H1 (cell line): ENCODE results near the gene GRK6. TPM values are rescaled to one million over a fixed set of nuclear protein-coding genes. Genes with fewer than 3 reads are reported as not detected.

ENCODE experiments used
- CTCF ChIA-PET: fragments of 300-600 bp; sonication (Branson Sonifier 250); formaldehyde crosslinking; loops from one replicate; lab custom pipeline; 2021; ENCODE audit not compliant: partially characterized antibody; lab: Charles Lee
- POLR2A ChIA-PET: fragments of 300-600 bp; sonication (Branson Sonifier 250); formaldehyde crosslinking; loops from one replicate; lab custom pipeline; 2021; ENCODE audit warnings: inconsistent platforms; ENCODE audit not compliant: partially characterized antibody; lab: Charles Lee
- DNase-seq, 2 experiments: peaks; one replicate each; pipeline versions ENCODE4 v3.0.0 to v3.0.0-alpha.2; 2010 to 2022; ENCODE audit warnings: low spot score in 2 of 2, low read depth in 1 of 2, mixed read lengths in 1 of 2
- FAIRE-seq: peaks from 2 replicates; lab custom pipeline; 2011; peaks lifted over from hg19 to GRCh38; lab: Jason Lieb, UNC
- H2AFZ ChIP-seq: 2 replicates; pipeline ENCODE4 v1.8.1; 2012; ENCODE audit warnings: low read length, inconsistent platforms
- H2AK5ac ChIP-seq: 2 replicates; pipeline ENCODE4 v1.6.1; 2013; ENCODE audit warnings: low read depth, low read length
- H2BK120ac ChIP-seq: replicated peaks from 2 replicates; pipeline ENCODE3; 2013; ENCODE audit warnings: low read depth, low read length, inconsistent platforms
- H2BK12ac ChIP-seq: 2 replicates; pipeline ENCODE4 v1.6.1; 2013; ENCODE audit warnings: low read depth, low read length
- H2BK15ac ChIP-seq: 2 replicates; pipeline ENCODE4 v1.6.1; 2013; ENCODE audit warnings: low read length
- H2BK20ac ChIP-seq: 2 replicates; pipeline ENCODE4 v1.6.1; 2013; ENCODE audit warnings: low read length
- H2BK5ac ChIP-seq: 2 replicates; pipeline ENCODE4 v1.6.1; 2013; ENCODE audit warnings: low read depth, low read length
- H3K14ac ChIP-seq: 2 replicates; pipeline ENCODE4 v1.6.1; 2013; ENCODE audit warnings: inconsistent platforms; ENCODE audit not compliant: insufficient read length
- H3K18ac ChIP-seq: 2 replicates; pipeline ENCODE4 v1.6.1; 2013; ENCODE audit warnings: low read length; ENCODE audit errors: extremely low read depth
- H3K23ac ChIP-seq: 2 replicates; pipeline ENCODE4 v1.6.1; 2013; ENCODE audit warnings: inconsistent platforms; ENCODE audit not compliant: insufficient read length
- H3K23me2 ChIP-seq: 2 replicates; pipeline ENCODE4 v1.6.1; 2013; ENCODE audit warnings: low read depth, low read length
- H3K27ac ChIP-seq: 2 replicates; pipeline ENCODE4 v1.6.1; 2011; ENCODE audit warnings: low read depth, low read length, inconsistent platforms
- H3K27me3 ChIP-seq, 4 experiments: replicated peaks in 1 of 4; 1 replicate in 1 of 4; 2 replicates in 3 of 4; pipeline versions ENCODE4 v1.6.1 to v1.8.1; 2011 to 2013; ENCODE audit warnings: low read length in 3 of 4, mild to moderate bottlenecking in 3 of 4, inconsistent platforms in 2 of 4, mixed read lengths in 2 of 4, moderate library complexity in 1 of 4; ENCODE audit not compliant: control insufficient read depth in 3 of 4, insufficient read depth in 3 of 4; ENCODE audit errors: extremely low read depth in 1 of 4
- H3K36me3 ChIP-seq, 4 experiments: 2 replicates each; pipeline versions ENCODE4 v1.6.1 to v1.8.1; 2011 to 2013; ENCODE audit warnings: mild to moderate bottlenecking in 4 of 4, low read length in 3 of 4, moderate library complexity in 2 of 4, control low read depth in 1 of 4, inconsistent platforms in 1 of 4; ENCODE audit not compliant: insufficient read depth in 4 of 4, control insufficient read depth in 2 of 4
- H3K4ac ChIP-seq: replicated peaks from 2 replicates; pipeline ENCODE3; 2013; ENCODE audit warnings: low read length, low read depth, mixed read lengths, inconsistent platforms; ENCODE audit not compliant: insufficient read length
- H3K4me1 ChIP-seq, 4 experiments: replicated peaks in 1 of 4; 1 replicate in 1 of 4; 2 replicates in 3 of 4; pipeline versions ENCODE4 v1.6.1 to v1.8.1; 2011 to 2013; ENCODE audit warnings: low read length in 3 of 4, inconsistent platforms in 2 of 4, mixed read lengths in 1 of 4; ENCODE audit not compliant: insufficient read depth in 4 of 4, control insufficient read depth in 3 of 4
- H3K4me2 ChIP-seq, 2 experiments: 2 replicates each; pipeline versions ENCODE4 v1.6.1 to v1.8.1; 2011 to 2013; ENCODE audit warnings: low read depth in 2 of 2, low read length in 2 of 2, control low read depth in 1 of 2, inconsistent platforms in 1 of 2, mild to moderate bottlenecking in 1 of 2; ENCODE audit not compliant: insufficient read depth in 1 of 2
- H3K4me3 ChIP-seq, 4 experiments: fragments of 200-600, 300-600 bp in 1 of 4; sonication (generic), shearing (Covaris generic), sonication (Bioruptor Twin) in 1 of 4; 2 replicates each; pipeline versions ENCODE4 v1.5.1 to v1.8.1; 2011 to 2016; ENCODE audit warnings: low read length in 4 of 4, low read depth in 3 of 4, control low read depth in 2 of 4, inconsistent platforms in 2 of 4, mild to moderate bottlenecking in 2 of 4, mixed read lengths in 1 of 4, moderate library complexity in 1 of 4; ENCODE audit not compliant: insufficient read depth in 2 of 4; ENCODE audit errors: extremely low read depth in 1 of 4
- H3K56ac ChIP-seq: replicated peaks from 2 replicates; pipeline ENCODE3; 2013; ENCODE audit warnings: low read depth, mild to moderate bottlenecking, mixed read lengths, low read length, inconsistent platforms; ENCODE audit not compliant: insufficient read length
- H3K79me1 ChIP-seq: 2 replicates; pipeline ENCODE4 v1.6.1; 2013; ENCODE audit warnings: low read depth, low read length, control low read depth
- H3K79me2 ChIP-seq, 2 experiments: 2 replicates each; pipeline versions ENCODE4 v1.6.1 to v1.8.1; 2012 to 2013; ENCODE audit warnings: low read length in 2 of 2, mild to moderate bottlenecking in 2 of 2, inconsistent platforms in 1 of 2; ENCODE audit not compliant: insufficient read depth in 2 of 2, control insufficient read depth in 1 of 2
- H3K9ac ChIP-seq, 4 experiments: replicated peaks in 1 of 4; 1 replicate in 1 of 4; 2 replicates in 3 of 4; pipeline versions ENCODE4 v1.6.1 to v1.8.1; 2011 to 2013; ENCODE audit warnings: low read depth in 3 of 4, low read length in 3 of 4, control low read depth in 2 of 4, mild to moderate bottlenecking in 2 of 4, moderate library complexity in 2 of 4, inconsistent platforms in 1 of 4; ENCODE audit errors: extremely low read depth in 1 of 4
- H3K9me3 ChIP-seq, 2 experiments: 2 replicates each; pipeline versions ENCODE4 v1.6.1 to v1.8.1; 2012 to 2013; ENCODE audit warnings: mild to moderate bottlenecking in 2 of 2, moderate library complexity in 2 of 2, control low read depth in 1 of 2, inconsistent platforms in 1 of 2, low read depth in 1 of 2, low read length in 1 of 2, mixed read lengths in 1 of 2; ENCODE audit not compliant: insufficient read depth in 2 of 2
- H4K20me1 ChIP-seq, 2 experiments: replicated peaks in 1 of 2; 2 replicates each; pipeline versions ENCODE3 to v1.8.1; 2011 to 2013; ENCODE audit warnings: inconsistent platforms in 2 of 2, low read length in 2 of 2, mild to moderate bottlenecking in 1 of 2; ENCODE audit not compliant: insufficient read depth in 2 of 2, control insufficient read depth in 1 of 2
- H4K5ac ChIP-seq: 2 replicates; pipeline ENCODE4 v1.6.1; 2013; ENCODE audit warnings: low read length, low read depth, mixed read lengths, inconsistent platforms; ENCODE audit not compliant: insufficient read length
- H4K8ac ChIP-seq: 2 replicates; pipeline ENCODE4 v1.8.0; 2013; ENCODE audit warnings: mild to moderate bottlenecking, moderate library complexity, low read length, inconsistent platforms; ENCODE audit not compliant: insufficient read depth; ENCODE audit errors: extremely low read depth
- H4K91ac ChIP-seq: replicated peaks from 2 replicates; pipeline ENCODE3; 2013; ENCODE audit warnings: low read length, mixed read lengths, inconsistent platforms; ENCODE audit not compliant: insufficient read length
- BCL11A ChIP-seq, 2 experiments: IDR thresholded peaks; one replicate each; pipeline ENCODE4 v1.6.1; 2011; ENCODE audit warnings: low read depth in 2 of 2, low read length in 2 of 2, mild to moderate bottlenecking in 2 of 2
- CBX8 ChIP-seq: fragments of 300-800, 300-1000 bp; sonication (generic); IDR thresholded peaks from 2 replicates; pipeline ENCODE4 v1.7.1; 2016; ENCODE audit warnings: low read depth, low read length, borderline replicate concordance
- CTBP2 ChIP-seq: IDR thresholded peaks from 2 replicates; pipeline ENCODE4 v1.7.0; 2011; ENCODE audit warnings: borderline replicate concordance, mild to moderate bottlenecking, moderate library complexity, mixed read lengths, low read length; ENCODE audit not compliant: insufficient read depth, insufficient read length
- KDM1A ChIP-seq: fragments of 200-600, 300-600 bp; sonication (generic); IDR thresholded peaks from 2 replicates; pipeline ENCODE4 v1.7.1; 2016; ENCODE audit warnings: mild to moderate bottlenecking, low read length, borderline replicate concordance
- MAFK ChIP-seq: IDR thresholded peaks from 2 replicates; pipeline ENCODE4 v1.6.1; 2012; ENCODE audit warnings: low read depth, mild to moderate bottlenecking, improper control_type of control experiment, low read length
- RXRA ChIP-seq: IDR thresholded peaks from 2 replicates; pipeline ENCODE4 v1.6.1; 2011; ENCODE audit warnings: low read depth, mild to moderate bottlenecking, low read length, moderate library complexity; ENCODE audit not compliant: insufficient read depth
- SAP30 ChIP-seq: fragments of 300-600 bp; sonication (generic); IDR thresholded peaks from 2 replicates; pipeline ENCODE4 v1.7.1; 2012; ENCODE audit warnings: low read length, moderate library complexity, mild to moderate bottlenecking, inconsistent platforms; ENCODE audit not compliant: insufficient read depth, insufficient replicate concordance
- SP1 ChIP-seq: IDR thresholded peaks from 2 replicates; pipeline ENCODE4 v1.6.1; 2011; ENCODE audit warnings: low read depth, low read length
- TAF1 ChIP-seq: IDR thresholded peaks from 2 replicates; pipeline ENCODE4 v1.6.1; 2011; ENCODE audit warnings: mild to moderate bottlenecking, low read depth, low read length
- TBP ChIP-seq: IDR thresholded peaks from 2 replicates; pipeline ENCODE4 v1.6.1; 2011; ENCODE audit warnings: low read depth, low read length, improper control_type of control experiment
- TCF12 ChIP-seq: IDR thresholded peaks from 2 replicates; pipeline ENCODE4 v1.6.1; 2011; ENCODE audit warnings: low read depth, mild to moderate bottlenecking, low read length
- TEAD4 ChIP-seq: IDR thresholded peaks from 2 replicates; pipeline ENCODE4 v1.6.1; 2012; ENCODE audit warnings: low read depth, low read length, inconsistent platforms, mixed read lengths
- WGBS, 2 experiments: shearing (Covaris generic) in 1 of 2; methylation state at CpG; one replicate each; pipeline versions ENCODE4 v1.1.6 to v1.1.7; 2013 to 2015; ENCODE audit warnings: low lambda C conversion rate in 2 of 2, mixed read lengths in 2 of 2, inconsistent platforms in 1 of 2, low coverage in 1 of 2, missing lambda C conversion rate in 1 of 2; ENCODE audit not compliant: insufficient replicate concordance in 2 of 2, insufficient coverage in 1 of 2, insufficient read length in 1 of 2; ENCODE audit errors: extremely low coverage in 1 of 2, missing lambda C conversion rate in 1 of 2; 5-methylcytosine and 5-hydroxymethylcytosine counted together
- polyA plus RNA-seq, 7 experiments: library from polyadenylated mRNA; depleted of rRNA in 3 of 7; stranded (reverse) in 5 of 7; unstranded in 2 of 7; fragments of >200 nt in 5 of 7; fragments of 200-250 nt in 2 of 7; gene quantifications; 1 replicate in 5 of 7; 2 replicates in 1 of 7; 4 replicates in 1 of 7; pipeline versions ENCODE4 v1.2.1 to v1.2.3, GENCODE V29; 2011 to 2013; ENCODE audit warnings: missing spikeins in 2 of 7, mixed read lengths in 2 of 7
- total RNA-seq: library from RNA; stranded (reverse); fragmentation: NEBNext Ultra II Directional; extraction: Animal tissue kit (Norgen Biotek cat#: 25700); gene quantifications from 2 replicates; pipeline ENCODE4 v1.2.1, GENCODE V29; 2021

GRK6 gene
- total and polyA plus RNA-seq, 2 of the 8 experiments (the other 6 are each of a cell fraction or from before 2014, with no cell fraction given) = 31.8 to 57.8 TPM

- Histone ChIP-seq H2BK5ac (no peak within 1 kb of the TSS), H4K5ac (no peak within 1 kb of the TSS), H2BK120ac (no peak within 1 kb of the TSS), H3K79me2 (no peaks in the 10 kb centered on the region), H3K36me3 (no peaks in the 10 kb centered on the region), H3K18ac (no peak within 1 kb of the TSS), H3K9ac (no peak within 1 kb of the TSS), H3K4me1 (peaks cover 0 to 7% (median 3%) of the 10 kb centered on the region in 4 experiments; a peak in 4 of 7 replicates), H3K27ac (no peak within 1 kb of the TSS), H3K23ac (no peak within 1 kb of the TSS), H3K23me2 (peaks cover 3% of the 10 kb centered on the region; the same call in 1 of the 2 replicates), H2BK20ac (no peak within 1 kb of the TSS), H3K4ac (no peak within 1 kb of the TSS), H4K20me1 (no peaks in the 10 kb centered on the region), H2AK5ac (no peak within 1 kb of the TSS), H3K79me1 (no peaks in the 10 kb centered on the region), H3K4me2 (no peak within 1 kb of the TSS), H4K8ac (no peak within 1 kb of the TSS), H3K4me3 (no peak within 1 kb of the TSS), H3K14ac (no peak within 1 kb of the TSS), H4K91ac (no peak within 1 kb of the TSS), H3K27me3 (peaks cover 13 to 43% (median 19%) of the 10 kb centered on the region in 4 experiments; a peak in 6 of 7 replicates), H2BK12ac (no peak within 1 kb of the TSS), H2AFZ (no peak within 1 kb of the TSS), H3K56ac (no peak within 1 kb of the TSS), H2BK15ac (no peak within 1 kb of the TSS), H3K9me3 (no peaks in the 10 kb centered on the region)
- 89% methylated on average over 9 of the region's 9 CpGs; no CpG with 5 or more reads in 1 of the 2 experiments for WGBS, 2 experiments
- FAIRE-seq (no peak), DNase-seq (no peak)
- POLR2A ChIA-PET = interaction anchor here (0.6 to 2.5 kb wide), 12 partner anchors 11 to 46 kb away, joined by 3 to 10 read pairs (median 3); partner anchors contain the start of gene PRR7
- CTCF ChIA-PET = interaction anchor here (0.7 to 10.5 kb wide), 16 partner anchors 7 to 100 kb away, joined by 3 to 343 read pairs (median 4); partner anchors contain the start of genes PRR7 and SLC34A1
- TF ChIP-seq TCF12 = no peak
- no peak for TF ChIP-seq TAF1
- no peak for TF ChIP-seq KDM1A
- no peak for TF ChIP-seq MAFK
- TF ChIP-seq CTBP2 = no peak
- TF ChIP-seq TBP = no peak
- TF ChIP-seq CBX8 = no peak
- TF ChIP-seq BCL11A (IDR thresholded peaks at IDR 0.05; ENCODE audit: low read depth in 2 of 2, low read length in 2 of 2) = no peak
- TF ChIP-seq SP1 = no peak
- no peak for TF ChIP-seq SAP30
- TF ChIP-seq RXRA = no peak
- no peak for TF ChIP-seq TEAD4
Measured at GRCh38 chr5:177409043-177409801, 17.3 kb upstream of the GRK6 start, which contains the start of gene F12. Gene F12, minus strand, starts transcription at chr5:177409564. Its CDS starts 37 bp downstream, at chr5:177409527.
